Activated CD8-positive, alpha-beta memory T cell treated with anti-CD3 and anti-CD28 coated beads, Interleukin-2, amount 50 U/mL, for 24 hours (primary cell): Measurements from ENCODE around the gene EIF5AL1.
"Not testable (repeated sequence)": the region's sequence is repeated elsewhere in the genome, so short reads cannot be mapped to it uniquely, and the experiment has no call there.

Experiments used
- DNase-seq: peaks from one replicate; pipeline ENCODE4 v3.0.0-alpha.2; 2020; ENCODE audit errors: extremely low read depth

The EIF5AL1 gene

DNA sequence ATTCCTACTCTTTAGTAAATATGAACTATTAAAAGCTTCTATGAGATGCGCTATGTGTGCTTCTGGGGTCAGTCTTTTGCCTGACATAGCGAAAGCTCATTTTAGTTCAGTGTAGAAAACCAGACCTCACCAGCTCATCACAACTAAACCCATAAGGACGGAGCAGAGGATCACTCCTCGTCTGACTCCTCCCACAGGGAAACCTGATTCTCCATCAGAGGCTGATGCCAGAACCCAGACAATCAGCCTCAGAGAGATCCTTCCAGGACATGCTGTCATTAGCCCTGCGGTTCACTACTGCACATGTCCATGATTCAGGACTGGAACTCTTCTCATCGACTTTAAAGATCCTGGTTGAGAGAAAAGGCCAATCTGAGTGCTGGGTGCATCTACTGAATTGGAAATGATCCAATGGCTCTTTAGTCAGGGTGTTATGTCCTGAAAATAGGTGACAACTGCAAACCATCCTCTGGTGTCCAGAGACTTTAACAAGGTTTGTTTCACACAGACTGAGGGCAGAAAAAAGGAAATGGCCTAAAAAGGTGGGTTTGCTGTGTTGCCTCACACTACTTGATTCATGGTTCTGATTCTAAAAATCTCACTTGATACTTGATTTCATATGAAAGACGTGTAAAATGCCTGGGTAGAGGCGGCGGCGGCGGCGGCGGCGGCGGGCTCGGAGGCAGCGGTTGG lies at the start of gene EIF5AL1:
EIF5AL1 (plus strand) TSS at position 643 of the 693 bp plus-strand sequence. CDS start 117 bp downstream, outside the sequence.
- not testable (repeated sequence) for DNase-seq

DNA sequence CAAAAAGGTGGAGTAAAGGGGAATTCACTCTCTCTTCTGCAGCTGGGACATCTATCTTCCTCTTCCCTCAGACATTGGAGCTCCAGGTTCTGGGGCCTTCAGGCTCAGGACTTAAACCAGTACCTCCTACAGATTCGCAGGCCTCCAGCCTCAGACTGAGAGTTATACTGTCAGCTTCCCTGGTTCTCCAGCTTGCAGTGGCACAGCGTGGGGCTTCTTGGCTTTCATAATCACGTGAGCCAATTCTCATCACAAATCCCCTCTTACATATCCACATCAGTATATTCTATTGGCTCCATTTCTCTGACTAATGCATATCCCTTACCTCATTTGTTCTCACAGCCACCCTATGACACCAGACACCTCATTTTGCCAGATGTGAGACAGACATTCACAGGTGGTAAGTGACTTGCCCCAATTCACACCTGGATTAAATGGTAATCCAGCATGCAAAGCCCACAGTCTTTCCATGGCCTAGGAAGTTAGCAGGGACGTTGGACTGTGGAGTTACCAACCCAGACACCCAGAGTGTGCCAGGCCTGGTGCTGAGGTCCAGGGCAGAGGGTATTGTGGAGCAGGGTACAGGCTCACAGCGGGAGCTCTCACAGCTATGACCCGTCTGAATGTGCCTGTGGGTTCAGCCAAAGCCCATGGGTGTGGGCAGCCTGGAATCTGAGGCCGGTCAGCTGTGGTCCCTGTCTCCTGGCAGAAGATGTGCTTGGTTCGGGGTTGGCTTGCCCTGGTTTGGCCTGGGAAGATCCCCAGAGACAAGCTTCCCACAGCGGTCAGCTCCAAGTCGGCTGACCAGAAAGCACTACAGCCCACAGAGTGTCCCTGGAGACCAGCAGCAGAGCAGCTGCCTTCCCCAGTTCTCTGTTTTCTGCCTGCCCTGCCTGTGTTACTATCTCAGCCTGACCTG lies 48.5 kb upstream of the EIF5AL1 start:
- DNase-seq = no peak

DNA sequence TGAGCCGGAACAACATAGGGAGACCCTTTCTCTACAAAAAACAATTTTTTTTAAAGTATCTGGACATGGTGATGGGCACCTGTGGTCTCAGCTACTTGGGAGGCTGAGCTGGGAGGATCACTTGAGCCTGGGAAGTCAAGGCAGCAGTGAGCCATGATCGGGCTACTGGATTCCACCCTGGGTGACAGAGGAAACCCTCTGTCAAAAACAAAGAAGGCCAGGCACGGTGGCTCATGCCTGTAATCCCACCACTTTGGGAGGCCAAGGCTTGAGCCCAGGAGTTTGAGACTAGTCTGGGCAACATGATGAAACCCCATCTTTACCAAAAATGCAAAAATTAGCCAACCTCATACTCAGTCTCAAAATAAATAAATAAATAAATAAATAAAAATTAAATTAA lies 47.0 kb upstream of the EIF5AL1 start:
- DNase-seq = no peak

DNA sequence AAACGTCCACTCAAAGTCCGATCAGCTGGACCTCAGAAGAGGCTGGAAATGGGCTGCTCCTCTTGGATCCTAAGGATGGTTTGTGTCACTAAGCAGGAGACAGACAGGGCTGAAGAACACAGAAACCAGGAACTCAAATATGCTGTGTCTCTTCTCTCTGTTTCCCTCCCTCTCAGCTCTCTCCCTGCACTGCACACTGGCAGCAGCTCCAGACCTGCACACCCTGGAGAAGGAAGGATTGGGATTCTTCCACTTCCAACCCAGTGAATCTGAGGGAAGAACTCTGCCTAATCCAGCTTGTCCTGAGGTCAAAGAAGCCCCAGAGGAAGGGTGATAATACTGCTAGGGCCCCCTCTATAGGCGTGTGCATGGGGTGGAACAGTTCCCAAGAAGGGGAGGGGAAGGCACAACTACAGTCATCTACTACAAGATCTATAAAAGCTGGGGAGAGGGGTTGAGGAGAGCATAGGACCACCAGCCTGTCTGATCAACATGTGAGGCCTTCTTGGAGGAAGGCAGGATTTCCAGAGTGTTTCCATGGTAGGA lies 44.2 kb upstream of the EIF5AL1 start:
- DNase-seq = no peak

DNA sequence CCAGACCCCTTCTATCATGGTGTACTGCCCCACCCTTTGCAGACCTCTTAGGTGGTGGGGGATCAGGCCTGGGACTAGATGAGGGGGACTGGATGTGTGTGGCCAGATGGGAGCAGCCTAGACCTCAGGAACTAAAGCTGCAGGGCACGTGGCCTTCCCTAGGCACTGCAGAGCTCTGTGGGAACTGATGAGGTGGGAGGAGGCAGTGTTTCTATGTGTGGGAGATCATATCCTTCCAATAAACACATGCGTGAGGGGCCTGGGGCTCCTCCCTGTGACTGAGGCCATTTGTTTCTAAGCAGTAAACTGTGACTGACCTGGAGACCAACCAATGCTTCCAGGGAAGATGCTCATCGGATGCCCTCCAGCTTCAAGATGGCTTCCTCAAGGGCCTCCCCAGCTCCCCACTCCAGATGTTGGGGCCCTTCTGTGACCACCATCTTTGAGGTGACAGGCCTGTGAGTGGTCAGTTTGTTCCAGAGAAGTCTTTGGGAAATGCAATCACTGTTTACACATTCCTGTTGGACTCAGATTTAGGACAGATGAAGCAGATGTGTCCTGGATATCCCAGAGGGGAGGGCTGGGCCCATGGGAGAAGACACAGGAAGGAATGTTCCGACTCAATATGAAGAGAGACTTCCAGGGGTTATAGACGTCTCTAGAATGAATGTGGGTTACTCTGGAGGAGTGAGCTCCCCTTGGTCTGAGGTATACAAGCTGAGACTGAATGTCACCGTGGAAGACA lies 43.3 kb upstream of the EIF5AL1 start:
- DNase-seq = no peak

DNA sequence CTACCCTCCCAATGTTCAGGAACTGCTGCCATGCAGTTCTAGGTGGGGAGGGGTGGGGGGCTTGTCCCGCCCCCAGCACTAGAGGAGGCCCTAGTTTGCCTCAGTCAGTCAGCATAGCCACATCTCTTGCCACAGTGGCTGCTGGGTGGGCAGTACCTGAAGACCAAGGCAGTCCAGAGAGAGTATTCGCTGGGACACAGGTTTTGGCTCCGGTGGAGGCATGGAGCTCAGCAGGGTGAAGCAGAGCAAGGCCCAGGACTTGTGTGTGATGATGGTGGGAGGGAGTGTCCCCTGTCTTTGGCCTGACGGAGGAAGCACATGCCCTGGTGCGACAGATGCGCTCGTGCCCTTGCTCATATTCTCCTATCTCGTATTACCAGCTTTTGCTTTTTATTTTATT lies 42.2 kb upstream of the EIF5AL1 start:
- no peak for DNase-seq

DNA sequence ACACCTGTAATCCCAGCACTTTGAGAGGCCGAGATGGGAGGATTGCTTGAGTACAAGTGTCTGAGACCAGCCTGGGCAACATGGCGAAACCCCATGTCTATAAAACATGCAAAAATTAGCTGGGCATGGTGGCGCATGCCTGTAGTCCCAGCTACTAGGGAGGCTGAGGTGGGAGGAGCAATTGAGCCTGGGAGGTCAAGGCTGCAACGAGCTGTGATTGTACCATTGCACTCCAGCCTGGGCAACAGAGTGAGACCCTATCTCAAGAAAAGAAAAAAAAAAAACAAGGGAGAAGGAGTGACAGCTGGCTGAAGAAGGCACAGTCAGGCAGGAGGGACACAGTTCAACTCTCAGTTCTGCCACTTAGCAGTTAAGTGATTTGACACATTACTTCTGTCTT lies 40.6 kb upstream of the EIF5AL1 start:
- DNase-seq = no peak

DNA sequence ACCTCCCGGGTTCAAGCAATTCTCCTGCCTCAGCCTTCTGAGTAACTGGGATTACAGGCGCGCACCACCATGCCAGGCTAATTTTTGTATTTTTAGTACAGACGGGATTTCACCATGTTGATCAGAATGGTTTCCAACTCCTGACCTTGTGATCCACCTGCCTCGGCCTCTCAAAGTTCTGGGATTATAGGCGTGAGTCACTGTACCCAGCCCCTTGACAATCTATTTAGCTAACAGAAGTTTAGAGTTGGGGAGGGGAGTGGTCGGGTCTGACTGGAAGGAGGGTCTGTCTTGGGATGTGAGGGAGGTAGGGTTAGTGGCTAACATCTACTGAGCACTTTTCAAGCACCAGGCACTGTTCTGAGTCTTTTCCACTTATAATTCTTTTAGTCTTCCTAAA lies 39.9 kb upstream of the EIF5AL1 start:
- DNase-seq = no peak

DNA sequence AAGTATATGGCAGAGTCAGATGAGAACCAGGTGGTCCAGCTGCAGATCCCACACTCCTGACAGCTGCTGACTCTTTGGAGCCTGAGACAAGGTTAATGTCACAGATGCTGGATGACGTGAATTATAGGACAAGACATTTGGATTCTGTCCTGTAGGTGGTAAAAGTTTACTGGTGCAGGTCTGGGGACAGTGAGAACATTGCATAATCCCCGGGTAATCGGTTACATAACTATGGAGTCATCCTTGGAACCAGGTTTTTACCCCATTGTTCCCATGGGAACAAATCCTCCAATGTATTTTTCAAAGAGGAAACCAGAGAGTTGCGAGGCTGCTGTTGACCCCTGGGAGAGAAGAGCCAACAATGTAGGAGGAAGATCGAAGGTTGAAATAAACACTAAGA lies 39.4 kb upstream of the EIF5AL1 start:
- no peak for DNase-seq

DNA sequence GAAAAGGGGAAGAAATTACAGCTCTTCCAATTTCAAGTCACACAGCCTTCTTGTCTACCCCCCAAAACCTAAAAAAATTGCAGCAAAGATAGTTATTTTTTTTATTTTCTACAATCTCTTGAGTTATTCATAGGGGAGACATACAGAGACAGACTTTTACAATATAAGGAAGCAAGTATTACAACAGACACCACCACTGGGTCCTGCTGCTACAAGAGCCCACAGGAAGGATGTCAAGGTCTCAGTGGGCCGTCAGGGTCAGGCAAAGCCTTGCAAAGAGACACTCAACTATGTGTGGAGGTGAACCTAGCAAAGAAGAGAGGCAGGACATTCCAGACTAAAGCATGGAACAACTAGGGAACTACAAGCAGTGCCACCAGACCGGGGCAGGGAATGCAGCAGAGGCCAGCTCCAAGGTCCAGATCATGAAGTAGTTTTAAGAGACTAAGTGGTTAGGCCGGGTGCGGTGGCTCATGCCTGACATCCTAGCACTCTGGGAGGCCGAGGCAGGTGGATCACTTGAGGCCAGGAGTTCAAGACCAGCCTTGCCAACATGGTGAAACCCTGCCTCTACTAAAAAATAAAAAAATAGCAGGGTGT lies 38.7 kb upstream of the EIF5AL1 start:
- no peak for DNase-seq

DNA sequence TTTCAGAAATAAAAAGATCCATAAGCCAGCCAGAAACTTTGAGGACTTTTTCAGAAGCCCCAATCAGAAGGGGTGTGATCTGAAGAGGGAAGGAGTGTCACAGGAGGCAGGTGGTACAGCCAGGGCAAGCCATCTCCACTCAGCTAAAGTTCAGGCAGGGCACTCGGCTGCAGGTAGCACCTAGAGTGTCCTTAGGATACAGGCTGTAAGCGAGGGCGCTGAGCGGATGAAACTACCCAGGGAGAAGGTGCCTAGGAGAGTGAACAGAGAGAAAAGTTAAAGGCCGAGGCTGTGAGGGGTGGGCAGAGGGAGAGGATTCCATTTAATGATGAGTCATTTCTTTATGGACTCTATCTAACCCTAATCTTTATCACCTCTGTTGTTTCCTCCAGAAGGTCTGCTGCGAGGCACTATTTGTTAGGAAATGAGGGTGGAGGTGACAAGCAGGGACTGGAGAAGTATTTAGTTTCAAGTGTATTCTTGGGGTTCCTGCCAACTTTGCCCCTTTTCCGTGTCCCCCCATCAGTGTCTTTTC lies 37.1 kb upstream of the EIF5AL1 start:
- no peak for DNase-seq

DNA sequence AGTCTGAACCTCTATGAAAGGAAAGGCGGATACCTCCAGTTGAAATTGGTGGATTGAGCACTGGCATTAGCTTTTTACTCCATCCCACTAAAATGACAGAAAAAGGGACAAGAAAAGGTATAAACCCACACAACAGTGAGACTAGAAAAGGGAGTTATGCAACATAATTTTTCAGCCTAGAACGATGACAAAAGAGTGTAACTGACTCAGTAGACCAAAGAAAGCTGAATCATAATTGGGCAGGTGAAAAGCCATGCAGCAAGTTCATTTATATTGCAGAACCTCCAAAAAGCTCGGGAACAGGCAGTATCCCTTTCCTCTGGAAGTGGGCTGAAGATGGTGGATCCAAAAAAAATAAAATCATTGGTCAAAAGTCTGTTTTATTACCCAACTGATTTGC lies 36.5 kb upstream of the EIF5AL1 start:
- DNase-seq = no peak

DNA sequence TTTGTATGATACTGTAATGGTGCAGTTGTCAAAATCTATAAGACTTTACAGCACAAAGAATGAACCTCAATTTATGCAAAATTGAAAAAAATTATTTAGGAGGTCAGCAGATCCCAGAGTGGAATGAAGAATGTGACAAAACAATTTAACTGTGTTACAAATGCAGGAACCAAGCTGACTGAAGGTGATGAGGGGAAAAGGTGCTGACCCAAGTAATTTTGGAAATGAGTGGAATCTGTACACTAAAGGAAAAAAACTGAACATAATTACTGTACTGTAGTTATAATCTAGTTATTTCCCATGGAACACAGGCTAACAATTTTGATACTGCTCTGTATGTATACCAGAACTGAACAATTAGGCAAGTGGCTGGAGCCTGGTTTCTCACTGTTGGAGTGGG lies 35.7 kb upstream of the EIF5AL1 start:
- DNase-seq = no peak

DNA sequence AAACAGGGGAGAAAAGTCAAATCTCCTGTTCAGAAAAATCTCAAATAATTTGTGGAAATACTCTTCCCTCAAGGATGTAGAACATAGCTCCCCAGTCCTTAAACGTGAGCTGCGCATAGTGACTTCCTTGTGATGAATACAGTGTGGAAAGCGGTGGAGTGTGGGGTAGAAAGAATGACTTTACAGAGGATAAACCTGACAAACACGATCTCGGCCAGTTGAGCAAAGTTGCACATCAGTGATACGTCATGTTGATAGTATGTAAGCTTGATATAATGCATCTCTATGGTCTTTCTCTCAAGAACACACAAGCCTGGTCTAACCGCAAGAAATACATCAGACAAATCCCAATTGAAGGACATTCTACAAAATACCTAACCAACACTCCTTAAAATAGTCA lies 34.9 kb upstream of the EIF5AL1 start:
- no peak for DNase-seq

DNA sequence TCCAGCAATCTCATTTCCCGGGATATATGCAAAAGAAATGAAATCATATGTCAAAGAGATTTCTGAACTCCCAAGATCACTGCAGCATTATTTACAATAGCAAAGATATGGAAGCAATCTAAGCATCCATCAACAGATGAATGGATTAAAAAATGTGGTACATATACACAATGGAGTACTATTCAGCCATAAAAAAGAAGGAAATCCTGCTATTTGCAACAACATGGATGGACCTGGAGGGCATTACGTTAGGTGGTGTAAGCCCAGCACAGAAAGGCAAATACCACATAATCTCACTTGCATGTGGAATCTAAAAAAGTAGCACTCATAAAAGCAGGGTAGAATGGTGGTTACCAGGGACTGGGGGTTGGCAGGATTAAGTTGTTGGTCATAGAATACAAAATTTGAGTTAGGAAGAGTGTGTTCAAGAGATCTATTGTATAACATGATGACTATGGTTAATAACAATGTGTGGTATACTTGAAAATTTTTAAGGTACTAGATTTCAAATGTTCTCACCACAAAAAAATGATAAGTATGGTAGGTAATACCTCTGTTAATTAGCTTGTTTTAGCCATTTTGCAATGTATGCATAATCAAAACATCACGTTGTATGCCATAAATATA lies 32.9 kb upstream of the EIF5AL1 start:
- DNase-seq = no peak

DNA sequence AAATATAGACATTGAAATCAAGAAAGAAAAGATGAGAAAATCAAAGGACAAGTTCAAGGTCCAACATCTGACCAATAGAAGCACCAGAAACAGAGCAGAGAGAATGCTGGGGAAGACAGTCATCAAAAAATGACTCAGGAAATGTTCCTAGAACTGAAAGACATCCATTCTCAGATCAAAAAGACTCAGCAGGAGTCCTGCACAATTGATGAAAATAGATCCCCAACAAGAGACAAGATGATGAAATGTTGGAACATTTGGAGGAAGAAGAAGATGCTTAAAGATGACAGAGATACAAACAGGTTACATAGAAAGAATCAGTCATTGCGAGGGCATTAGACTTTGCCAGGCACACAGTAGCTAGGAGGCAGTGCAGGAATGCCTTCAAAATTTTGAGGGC lies 30.0 kb upstream of the EIF5AL1 start:
- no peak for DNase-seq

DNA sequence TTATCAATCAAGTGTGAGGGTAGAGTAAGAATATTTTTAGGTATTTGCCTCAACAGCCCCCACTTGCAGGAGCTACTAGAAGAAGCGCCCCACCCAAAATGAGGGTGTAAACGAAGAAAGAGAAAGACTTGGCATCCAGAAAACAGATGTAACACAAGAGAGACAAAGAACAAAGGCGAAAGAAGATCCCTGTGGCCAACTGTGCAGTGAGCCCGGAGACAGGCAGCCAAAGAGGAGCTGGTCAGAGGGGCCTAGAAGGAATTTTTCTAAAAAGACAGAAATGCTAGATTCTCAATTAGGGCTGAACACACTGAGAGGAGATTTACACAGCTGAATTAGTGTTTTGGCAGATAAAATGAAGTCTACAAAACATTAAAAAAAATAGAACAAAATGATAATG lies 29.6 kb upstream of the EIF5AL1 start:
- DNase-seq = no peak

DNA sequence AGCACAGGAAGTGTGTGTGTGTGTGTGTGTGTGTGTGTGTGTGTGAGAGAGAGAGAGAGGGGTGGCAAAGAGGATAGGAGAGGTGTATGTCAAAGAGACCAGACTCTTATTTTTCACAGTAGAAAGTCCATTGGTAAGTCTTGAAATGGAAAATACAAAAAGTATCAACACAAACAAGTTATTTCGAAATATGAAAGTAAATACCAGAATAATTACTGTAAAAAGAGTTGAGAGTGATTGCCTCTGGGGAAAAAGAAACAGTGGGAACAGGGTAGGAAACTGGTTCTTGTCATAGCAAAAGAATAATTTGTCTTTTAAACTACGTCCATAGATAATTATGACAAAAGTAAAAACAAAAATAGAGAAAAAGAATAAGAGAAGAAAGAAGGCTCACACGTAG lies 29.0 kb upstream of the EIF5AL1 start:
- no peak for DNase-seq

DNA sequence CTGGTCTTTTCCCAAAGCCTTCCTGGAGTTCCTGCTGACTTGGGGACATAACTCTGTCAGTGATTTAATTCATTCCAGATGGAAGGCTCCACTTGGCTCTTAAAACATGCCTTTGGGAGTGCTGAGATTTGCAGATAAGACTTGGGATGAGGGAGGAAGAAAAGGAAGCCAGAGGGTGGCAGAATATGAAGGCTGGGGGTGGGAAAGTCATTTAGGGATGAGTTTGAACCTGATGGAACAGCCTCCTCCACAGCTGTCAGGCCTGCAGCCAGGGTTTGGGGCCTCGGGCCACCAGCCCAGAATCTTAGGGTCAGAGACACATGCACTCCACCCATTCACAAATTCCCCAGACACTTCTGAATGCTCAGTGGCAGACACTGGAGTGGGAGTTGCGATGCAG lies 28.4 kb upstream of the EIF5AL1 start:
- no peak for DNase-seq

DNA sequence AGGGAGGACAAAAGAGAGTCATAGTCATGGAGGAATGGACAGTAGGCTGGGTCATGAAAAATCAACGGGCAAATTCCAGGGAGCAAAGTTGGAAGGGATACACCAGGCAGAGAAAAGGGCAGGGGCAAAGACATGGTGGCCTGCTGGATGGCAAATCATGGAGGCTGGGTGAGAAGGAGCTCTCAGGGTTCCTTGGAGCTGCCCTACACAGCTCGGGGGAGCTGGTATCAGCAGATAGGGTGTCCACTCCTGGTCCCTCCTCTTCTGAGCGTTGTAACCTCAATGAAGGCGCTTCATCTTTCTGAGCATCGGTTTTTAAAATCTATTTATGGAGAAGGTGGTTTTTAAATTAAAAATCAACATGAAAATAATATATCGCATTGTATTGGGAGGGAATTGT lies 27.9 kb upstream of the EIF5AL1 start:
- DNase-seq = no peak
